Measurements from ENCODE around the gene ADSS1.

The ADSS1 gene

GRCh38 chr14:104770851-104771272 is 46.8 kb downstream of the ADSS1 start:
- no peak for DNase-seq

GRCh38 chr14:104771374-104771773 is 47.3 kb downstream of the ADSS1 start:
- DNase-seq, result no peak

- no peak for DNase-seq
Observed at GRCh38 chr14:104771918-104772706, 48.1 kb downstream of the ADSS1 start.

GRCh38 chr14:104772707-104773504 is 48.9 kb downstream of the ADSS1 start:
- no peak for DNase-seq

GRCh38 chr14:104773505-104774452 is 49.8 kb downstream of the ADSS1 start:
- DNase-seq, result peak; percentile 19

GRCh38 chr14:104774453-104775072 is 50.5 kb downstream of the ADSS1 start:
- no peak for DNase-seq

- DNase-seq, result no peak
Observed at GRCh38 chr14:104775073-104775489, 51.1 kb downstream of the ADSS1 start.

GRCh38 chr14:104776481-104776880 is 52.5 kb downstream of the ADSS1 start:
- DNase-seq, result no peak

- DNase-seq, result no peak
Observed at GRCh38 chr14:104776961-104777807, 53.2 kb downstream of the ADSS1 start.

GRCh38 chr14:104777808-104778249 is 53.8 kb downstream of the ADSS1 start:
- DNase-seq, result no peak

GRCh38 chr14:104778694-104779331 is 54.8 kb downstream of the ADSS1 start:
- DNase-seq, result peak; percentile 67

GRCh38 chr14:104779776-104780512 is 55.9 kb downstream of the ADSS1 start:
- DNase-seq, result no peak

- no peak for DNase-seq
Observed at GRCh38 chr14:104780513-104781030, 56.5 kb downstream of the ADSS1 start.

GRCh38 chr14:104781271-104782077 is 57.4 kb downstream of the ADSS1 start:
- no peak for DNase-seq

- DNase-seq, result no peak
Observed at GRCh38 chr14:104782086-104782807, 58.2 kb downstream of the ADSS1 start.

GRCh38 chr14:104782808-104783139 is 58.7 kb downstream of the ADSS1 start:
- DNase-seq, result no peak

- no peak for DNase-seq
Observed at GRCh38 chr14:104783484-104784217, 59.6 kb downstream of the ADSS1 start.

GRCh38 chr14:104784218-104784568 is 60.2 kb downstream of the ADSS1 start:
- DNase-seq, result peak; percentile 47

Data from NCI-H345 (cell line).